ENCODE measurements around the gene ADRA2B.
"Not testable (repeated sequence)": the region's sequence is repeated elsewhere in the genome, so short reads cannot be mapped to it uniquely, and the experiment has no call there.

The ADRA2B gene

DNA sequence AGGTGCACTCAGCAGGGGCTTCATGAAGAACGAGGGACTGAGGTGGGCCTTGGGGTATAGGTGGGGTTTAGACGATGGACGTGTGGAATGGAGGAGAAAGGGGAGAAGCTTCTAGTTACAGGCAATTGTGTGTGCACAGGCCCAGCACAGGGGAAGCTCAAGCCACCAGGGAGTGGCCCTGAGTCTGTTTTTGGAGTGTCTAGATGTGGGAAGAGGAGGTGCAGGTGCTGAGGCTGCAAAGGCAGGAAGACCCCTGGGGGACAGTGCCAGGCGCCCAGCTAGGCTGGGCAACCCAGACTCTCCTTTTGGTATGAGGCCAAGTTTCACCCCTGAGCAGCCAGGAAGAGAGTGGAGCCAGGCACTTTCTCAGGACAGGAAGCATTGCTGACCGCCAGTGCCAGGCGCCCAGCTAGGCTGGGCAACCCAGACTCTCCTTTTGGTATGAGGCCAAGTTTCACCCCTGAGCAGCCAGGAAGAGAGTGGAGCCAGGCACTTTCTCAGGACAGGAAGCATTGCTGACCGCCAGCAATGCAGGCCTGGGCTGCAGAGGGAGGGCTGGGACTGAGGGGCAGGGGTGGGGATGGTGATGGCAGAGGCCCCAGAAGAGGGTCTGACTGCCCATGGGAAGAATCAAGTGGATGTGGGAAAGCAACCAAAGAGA lies 31.4 kb downstream of the ADRA2B start:
- not testable (repeated sequence) for DNase-seq

DNA sequence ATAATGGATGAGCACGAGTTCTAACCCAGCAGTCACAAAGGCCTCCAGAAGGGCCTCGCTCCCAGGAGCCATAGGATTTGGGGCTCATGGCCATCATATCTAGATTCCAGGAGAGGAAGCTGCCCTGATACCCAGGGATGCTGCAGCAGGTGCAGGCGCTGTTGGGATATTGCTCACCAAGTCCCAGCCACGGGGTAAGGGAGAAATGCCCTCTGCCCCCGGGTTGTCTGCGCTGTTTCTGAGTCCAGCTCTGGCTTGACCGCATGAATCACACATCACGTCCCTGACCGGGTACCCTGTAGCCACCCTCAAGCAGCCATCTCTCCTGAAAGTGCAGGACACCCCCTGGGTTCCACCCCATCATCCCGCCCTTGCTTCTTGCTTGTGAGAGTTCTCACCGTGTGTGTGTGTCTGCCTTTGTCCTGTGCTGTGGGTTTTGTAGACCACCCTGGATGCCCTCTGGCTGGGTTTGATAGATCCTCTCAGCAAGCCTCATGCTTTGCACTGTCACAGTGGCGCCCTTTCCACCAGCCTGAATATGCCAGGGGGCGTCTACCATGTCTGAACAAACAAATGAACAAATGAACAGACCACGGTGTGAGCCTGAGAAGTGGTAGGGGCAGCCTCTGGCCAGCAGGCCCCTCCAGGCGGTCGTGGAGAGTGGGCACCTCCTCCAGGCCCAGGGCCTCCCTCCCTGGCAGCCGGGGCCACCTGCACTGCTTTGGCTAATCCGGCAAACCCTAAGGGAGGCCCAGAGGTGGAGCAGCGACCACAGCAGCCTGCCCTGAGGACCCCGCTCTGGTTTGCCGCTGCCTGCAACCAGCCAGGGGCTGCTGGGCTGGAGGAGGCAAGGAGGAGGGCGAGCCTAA lies 32.1 kb downstream of the ADRA2B start:
- no peak for DNase-seq

DNA sequence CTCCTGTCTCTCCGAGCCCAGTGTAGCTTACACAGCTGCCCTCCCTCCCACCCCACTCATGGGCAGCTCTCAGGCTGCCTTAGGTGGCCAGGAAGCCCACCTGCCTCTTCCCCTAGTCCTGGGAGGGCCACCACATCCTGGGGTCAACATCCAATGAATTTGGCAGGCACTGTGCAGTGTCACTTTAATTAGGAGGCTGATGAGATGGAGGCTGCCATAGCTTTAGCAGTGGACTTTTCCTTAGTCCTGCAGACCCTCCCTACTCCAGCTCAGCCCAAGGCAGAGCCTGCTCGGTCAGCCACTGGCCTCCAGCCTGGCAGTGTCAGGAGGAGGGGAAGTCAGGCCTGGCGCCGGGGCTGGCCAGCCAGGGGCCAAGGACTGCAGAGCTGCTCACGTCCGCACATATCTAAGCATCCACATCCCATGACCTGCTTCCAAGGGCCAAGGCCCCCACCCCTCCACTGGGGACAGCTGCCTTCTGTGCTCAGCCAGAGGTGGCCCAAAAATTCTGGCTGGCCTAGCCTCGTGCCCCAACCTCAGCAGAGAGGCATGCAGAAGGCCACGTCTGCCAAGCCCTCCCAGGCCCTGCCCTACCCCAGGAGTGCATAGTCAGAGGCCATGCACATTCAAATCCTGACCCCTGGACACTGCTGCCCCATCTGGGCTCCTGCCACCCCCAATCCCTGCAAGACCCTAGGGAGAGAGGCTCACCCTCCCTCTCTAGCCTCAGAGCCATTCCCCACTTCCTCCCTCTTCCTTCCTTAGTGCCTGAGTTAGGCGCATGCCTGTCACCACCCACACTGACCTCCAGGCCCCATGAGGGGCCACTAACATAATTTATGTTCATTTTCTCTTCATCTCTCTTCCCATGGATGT lies 33.1 kb downstream of the ADRA2B start:
- no peak for DNase-seq

DNA sequence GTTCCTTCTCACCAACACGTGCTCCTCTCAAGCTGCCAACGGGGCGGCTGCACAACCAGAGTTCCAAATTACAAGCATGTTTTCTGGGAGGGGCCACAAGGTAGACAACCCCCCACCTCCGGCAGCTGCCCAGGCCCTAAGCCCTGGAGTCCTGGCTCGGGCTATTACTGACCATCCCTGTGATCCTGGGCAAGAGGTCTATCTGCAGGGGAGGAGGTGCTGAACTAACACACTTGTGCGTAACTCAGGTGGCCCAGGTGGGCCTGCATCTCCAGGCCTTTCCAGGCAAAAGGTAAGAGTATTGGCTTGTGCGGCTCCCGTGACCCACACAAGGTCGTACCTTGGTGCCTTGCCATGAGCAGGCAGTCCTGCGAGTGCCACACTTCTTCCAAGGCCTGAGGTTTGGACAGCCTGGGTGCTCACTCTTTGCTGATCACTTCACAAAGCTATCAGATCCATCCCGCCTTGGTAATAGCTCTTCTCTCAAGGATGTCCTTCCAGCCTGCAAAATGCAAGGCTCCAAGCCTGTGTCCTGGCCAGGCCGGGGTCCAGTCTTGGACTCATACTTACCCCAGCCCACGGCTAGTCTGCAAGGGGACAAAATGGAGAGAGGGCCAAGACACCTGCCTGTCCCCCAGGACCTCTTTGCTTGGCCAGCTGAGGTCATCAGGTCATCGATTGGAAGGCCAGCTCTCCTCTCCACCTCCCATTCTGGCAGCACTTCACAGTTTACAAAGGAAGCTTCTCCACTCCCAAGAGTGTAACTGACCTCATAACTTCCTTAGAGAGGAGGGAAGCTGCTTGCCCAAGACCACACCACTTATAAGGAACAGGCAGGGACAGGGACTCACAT lies 33.9 kb downstream of the ADRA2B start:
- DNase-seq = no peak

DNA sequence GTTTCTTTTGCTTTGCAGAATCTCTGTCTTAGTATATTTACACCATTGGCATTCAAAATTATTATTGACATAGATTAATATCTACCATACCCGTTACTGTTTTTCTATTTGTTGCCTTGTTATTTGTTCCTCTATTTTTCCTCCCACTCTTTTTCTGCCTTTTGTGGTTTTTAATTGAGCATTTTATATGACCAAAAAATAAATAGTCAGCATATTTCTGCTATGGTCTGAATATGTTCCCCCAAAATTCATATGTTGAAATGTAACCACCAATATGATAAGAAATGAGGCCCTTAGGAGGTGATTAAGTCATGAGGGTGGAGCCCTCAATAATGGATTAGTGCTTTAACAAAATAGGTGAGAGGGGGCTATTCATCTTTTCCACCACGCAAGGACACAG lies 35.3 kb downstream of the ADRA2B start:
- DNase-seq = no peak

DNA sequence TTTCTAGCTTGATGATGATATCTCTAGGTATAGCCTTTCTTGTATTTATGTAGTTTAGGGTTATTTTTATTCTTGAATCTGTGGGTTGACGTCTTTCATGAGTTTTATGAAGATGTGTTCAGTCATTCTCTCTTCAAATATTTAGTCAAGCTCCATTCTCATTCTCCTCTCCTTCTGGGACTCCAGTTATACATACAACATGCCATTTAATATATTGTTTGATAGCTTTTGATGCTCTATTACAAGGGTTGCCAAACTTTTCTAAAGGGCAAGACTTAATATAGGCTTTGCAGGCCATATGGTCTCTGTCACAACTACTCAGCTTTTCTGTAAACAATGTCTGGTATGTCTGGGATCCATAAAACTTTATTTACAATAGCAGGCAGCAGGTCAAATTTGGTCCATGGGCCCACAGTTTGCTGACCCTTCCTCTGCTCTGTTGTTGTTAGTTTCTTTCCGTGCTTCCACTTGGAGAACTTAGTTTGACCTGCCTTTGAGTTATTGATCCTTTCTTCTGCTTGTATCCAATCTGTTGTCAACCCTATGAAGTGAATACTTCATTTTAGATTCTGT lies 41.1 kb downstream of the ADRA2B start:
- DNase-seq = no peak

DNA sequence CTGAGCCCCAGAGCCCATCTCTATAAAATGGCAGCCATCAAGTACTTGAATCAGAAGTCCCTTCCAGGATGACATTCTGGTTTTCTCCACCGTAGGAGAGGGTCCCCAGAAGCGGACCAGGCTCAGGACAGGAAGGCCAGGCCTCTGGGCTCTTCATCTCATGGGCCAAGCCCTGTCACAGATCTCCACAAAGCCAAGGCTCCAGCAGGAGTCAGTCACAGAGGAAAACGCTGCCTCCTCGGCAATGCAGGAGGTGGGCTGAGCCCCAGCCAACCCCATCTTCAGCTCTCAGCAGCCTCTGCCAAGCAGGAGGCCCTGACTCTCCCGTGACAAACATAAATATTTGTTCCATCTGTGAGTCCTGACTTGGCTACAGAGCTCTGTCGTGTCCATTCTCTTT lies 42.2 kb downstream of the ADRA2B start:
- DNase-seq = no peak

DNA sequence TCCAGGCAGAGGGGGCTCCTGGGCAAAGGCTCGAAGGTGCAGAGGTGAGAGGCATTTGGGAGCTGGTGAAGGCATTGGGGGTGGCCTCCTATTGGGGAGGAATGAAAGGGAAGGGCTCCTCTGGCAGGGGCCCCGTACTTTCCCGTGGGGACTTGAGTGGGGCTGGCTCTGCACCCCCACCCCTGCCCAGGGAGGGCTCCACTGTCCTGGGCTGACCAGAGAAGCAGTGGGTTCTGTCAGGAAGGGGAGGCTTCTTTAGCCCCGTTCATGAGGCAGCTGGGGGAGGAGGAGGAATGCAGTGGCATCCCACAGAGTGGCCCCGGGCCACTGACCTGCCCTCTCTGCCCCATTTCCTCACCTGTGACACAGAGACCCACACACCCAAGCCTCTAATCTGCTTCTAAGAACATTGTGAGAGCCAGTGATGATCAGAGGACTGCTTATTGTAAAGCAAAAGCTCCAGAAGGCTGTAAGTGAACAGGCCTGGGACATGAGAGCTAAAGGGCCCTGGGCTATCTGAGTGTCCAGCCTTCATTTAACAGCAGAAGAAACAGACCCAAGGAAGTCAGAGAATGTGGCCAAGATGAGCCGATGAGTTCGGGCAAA lies 43.1 kb downstream of the ADRA2B start:
- DNase-seq = no peak

DNA sequence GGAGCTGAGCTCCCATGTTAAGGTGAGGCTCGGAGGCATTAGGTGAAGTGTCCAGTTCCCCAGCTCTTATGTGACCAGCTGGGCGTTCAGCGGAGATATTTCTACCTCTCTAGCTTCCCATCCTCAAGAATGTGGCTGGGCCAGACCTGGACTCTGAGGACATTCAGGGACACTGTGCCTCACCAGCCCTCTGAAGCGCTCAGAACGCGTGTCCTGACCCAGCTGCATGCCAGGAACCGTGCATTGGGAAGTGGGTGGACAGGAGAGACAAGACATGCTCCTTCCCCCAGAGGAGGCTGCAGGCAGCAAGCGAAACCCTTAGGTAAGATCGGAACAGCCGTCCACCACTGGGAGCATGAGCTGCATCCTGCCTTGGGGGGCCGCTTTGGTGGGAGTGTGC lies 43.6 kb downstream of the ADRA2B start:
- DNase-seq = no peak

DNA sequence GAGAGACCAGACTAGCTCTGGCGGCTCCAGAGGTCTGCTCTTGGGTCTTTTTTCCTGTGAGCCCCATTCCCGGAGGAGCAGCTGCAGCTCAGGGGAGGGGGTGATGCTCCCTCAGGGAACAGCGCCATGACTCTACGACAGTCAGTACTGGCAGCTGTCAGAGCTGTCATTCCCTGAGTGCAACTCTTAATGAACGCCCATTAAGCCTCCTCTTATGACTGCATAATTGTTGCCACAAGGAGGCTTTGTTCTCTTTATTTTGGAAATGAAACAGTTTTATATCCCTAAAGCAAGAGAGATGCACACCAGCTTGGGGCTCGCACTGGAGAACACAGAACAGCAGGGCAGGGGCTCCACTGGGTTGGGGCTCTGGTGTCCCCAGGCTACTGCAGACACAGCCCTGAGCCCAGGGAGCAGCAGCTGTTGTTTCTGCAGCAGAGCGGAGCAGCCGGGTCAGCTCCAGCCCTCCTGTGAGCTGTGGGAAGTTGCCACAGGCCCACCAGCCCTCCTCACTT lies 44.3 kb downstream of the ADRA2B start:
- DNase-seq = not testable (repeated sequence)

DNA sequence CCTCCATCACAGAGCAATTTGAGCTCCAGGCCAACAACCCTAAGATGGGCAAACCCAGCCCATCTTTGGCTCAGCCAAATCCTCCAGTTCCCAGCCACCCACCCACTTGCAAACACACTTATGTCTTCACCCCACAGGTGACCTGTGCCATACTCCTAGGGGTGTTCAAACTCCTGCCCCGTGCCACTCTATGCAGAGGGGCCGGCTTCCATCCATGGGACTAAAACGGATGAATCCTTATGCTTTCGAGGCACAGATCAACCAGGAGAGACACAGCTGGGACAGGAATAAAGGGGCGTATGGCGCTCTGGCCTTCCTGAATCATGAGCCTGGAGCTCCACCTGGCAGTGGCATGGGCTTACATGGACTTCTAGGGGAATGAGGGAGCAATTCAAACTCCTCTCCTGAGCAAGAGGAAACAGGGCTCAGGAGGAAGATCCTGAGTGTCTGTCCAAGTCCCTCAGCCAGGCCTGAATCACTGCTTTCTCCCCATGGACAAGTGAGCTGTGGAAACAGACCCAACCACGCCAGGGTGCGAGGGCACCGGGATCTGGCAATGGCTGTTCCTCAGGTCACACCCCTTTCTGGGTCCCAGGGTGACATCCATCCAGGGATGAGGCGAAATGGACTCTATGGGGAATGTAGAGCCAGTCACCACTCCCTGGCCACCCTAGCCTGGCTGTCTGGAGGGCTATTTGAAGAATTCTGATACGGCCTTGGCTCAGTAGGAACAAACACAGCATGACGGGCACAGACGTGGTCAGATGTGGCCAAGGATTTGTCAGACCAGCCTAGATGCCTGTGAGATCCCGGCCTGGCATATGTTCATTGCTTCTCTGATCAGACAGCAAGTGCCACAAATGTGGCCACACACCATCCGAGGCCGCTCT lies 45.0 kb downstream of the ADRA2B start:
- not testable (repeated sequence) for DNase-seq

DNA sequence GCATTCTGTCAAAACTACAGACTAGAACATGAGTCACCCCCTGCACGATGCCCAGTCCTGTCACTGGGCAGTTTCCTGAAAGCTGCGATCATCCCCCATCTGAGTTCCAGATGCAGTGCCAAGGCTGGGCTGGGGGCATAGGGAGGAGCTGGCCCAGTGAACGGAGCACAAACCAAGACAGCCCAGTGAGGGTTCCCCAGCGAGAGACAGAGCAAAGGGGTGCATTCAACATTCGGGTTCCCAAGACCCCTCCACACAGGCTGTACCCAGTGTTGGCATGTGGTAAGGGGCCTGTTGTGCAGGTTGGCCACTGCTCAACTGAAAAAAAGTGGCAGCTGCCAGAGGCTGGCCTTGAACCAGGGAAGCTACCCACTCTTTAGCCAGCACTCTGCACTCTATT lies 46.0 kb downstream of the ADRA2B start:
- not testable (repeated sequence) for DNase-seq

DNA sequence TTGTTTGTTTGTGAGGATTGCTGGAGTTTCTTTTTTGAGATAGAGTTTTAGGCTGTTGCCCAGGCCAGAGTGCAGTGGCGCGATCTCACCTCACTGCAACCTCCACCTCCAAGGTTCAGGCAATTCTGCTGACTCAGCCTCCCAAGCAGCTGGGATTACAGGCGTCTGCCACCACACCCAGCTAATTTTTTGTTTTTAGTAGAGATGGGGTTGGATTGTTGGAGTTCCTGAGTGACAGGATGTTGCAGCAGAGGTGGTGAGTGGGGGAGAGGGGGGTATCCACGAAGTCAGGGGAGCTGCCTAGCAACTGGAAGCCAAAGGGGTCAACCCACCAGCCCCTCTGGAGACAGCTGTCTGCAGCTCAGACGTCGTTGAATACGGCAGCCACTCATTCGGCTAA lies 46.5 kb downstream of the ADRA2B start:
- not testable (repeated sequence) for DNase-seq

DNA sequence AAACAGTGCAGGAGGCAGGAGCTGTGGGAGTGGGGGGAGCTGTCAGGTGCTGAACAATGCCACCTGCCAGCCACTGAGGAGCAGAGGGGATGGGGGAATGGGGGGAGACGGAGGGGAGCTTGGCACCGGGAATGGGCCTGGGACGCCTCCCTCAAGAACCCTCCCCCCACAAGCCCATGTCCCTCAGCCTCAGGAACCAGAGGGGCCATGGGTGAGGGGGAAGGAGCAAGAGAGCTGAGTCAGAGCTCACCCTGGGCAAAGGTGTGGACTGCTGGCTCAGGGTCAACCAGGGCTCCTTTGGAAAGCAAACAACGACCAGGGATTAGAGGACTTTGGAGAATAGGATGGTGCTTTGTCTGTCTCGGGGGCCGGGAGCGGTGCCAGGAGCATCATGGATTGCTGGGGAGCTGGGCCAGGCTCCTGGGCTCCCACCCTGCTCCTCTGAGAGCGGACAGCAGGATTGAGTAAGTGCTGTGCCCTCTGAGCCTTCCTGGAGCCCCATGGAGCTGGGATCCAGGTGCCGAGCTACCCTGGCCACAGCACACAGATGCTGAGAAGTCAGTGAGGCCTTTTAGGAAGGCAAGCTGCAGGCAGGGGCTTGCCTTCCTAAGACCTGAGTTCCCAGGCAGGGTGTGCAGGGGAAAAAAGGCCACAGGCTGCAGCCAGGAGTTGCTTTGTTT lies 48.3 kb downstream of the ADRA2B start:
- DNase-seq = not testable (repeated sequence)

DNA sequence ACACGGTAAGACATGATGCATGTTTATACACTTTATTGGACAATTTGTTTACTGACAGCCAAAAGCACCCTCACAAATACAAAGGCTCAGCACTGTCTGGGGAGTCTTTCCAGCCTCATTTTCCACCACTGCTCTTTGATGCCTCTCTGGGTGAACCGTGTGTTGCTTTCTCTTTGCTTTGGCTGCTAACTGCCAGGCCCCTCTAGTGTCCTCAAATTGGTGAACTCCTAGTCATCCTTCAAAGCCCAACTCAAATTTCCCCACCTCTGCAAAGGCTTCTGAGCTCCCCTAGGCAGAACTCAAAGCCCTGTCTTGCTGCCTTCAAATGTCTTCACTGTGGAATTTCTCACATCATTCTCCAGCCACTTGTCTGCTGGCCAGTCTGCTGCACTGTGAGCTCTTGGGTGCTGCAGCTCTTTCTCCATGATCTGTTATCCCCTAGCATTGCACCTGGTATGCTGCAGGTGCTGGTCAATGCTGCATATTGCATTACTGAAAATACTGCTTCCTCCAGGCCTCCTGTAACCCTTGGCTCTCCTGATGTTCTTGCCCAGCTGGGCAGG lies 49.2 kb downstream of the ADRA2B start:
- not testable (repeated sequence) for DNase-seq

DNA sequence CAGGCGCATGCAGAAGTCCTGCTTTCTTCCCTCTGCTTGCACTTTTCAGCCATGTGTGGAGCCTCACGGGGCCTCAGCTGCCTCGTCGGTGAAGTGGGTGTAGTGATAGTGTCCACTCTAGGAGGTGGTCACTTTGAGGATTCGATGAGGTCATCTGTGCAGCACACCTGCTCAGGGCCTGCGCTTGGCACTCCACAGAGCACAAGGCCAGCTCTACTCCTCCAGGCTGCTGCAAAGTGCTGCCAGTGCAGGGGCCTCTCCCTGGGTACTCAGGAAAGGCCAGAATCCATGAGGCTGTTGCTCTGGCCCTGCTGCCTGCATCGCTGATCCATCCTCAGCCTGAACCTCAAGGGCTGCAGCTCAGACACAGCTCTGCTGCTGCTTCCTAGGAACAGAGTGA lies 49.9 kb downstream of the ADRA2B start:
- not testable (repeated sequence) for DNase-seq

DNA sequence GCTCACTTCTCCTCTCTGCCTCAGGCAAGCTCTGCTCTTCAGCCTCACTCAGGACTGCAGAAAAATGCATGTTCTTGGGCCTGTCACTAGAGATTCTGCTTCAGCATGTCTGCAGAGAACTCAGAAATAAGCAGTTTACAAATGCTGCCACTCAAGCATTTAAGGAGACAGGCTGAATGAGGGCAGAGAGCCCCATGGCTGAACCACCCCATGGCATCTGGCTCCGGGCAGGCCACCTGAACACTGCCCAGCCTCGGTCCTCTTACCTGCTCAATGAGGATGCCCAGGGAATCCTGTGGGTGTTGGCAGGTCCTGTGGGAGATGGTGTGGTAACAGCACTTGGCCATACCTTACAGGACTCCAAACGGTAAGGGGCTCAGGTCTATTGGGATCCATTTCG lies 50.4 kb downstream of the ADRA2B start:
- DNase-seq = not testable (repeated sequence)

DNA sequence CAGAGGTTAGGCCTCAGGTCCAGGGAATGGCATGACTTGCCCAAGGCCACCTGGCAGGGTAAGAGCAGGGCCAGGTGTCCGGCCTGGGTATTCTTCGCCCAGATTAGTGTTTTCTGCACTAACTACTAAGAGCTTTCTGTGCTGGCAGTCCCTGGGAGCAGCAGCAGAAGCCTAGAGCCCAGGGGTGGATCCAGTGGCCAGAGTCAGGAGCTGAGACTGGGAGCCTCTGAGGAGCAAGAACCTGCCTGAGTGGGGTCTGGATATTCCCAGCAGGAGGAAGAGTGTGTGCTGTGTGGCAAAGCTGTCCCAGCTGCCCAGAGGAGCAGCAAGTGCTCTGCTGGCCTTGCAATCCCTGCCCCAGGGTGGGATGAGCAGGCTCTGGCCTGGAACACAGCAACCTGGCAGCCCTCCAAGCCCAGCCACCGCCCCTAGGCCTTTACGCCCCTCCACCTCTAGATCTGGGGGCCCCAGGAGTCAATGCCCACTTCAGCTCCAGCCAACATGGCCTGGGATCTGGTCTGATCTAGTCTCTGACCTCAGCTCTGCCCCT lies 50.9 kb downstream of the ADRA2B start:
- DNase-seq = no peak

DNA sequence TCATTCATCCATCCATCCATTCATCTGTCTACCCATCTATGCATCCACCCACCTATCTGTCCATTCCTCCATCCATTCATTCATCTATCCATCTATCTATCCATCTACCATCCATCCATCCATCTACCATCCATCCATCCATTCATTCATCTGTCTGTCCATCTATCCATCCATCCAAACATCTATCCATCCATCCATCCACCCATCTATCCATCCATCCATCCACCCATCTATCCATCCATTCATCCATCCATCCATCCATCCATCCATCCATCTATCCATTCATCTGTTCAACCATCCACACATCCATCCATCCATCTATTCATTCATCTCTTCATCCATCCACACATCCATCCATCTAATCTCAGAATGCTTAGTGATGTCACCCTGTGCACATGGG lies 51.6 kb downstream of the ADRA2B start:
- not testable (repeated sequence) for DNase-seq

All from EL (cell line).